Fibroblast of the aortic adventitia (primary cell): ENCODE results near the gene CEACAM21. TPM values are rescaled to one million over a fixed set of nuclear protein-coding genes. Genes with fewer than 3 reads are reported as not detected.

ENCODE experiments used
- DNase-seq: peaks from one replicate; pipeline ENCODE4 v3.0.0-alpha.2; 2010; ENCODE audit warnings: low read depth
- H3K4me3 ChIP-seq: 2 replicates; pipeline ENCODE4 v1.5.1; 2011; ENCODE audit warnings: low read depth, mild to moderate bottlenecking, control low read depth, low read length, moderate library complexity
- total RNA-seq: library from RNA; depleted of rRNA; stranded (reverse); fragments of >200 nt; gene quantifications from 2 replicates; pipeline ENCODE4 v1.2.3, GENCODE V29; 2012; ENCODE audit warnings: low replicate concordance
- TF ChIP-seq, protein P1 (sequence below): IDR thresholded peaks from 2 replicates; pipeline ENCODE4 v1.5.1; 2011; ENCODE audit warnings: mild to moderate bottlenecking, low read length, control low read depth, inconsistent platforms; ENCODE audit not compliant: insufficient read depth

CEACAM21 gene
- total RNA-seq, 1 donor = not detected

DNA sequence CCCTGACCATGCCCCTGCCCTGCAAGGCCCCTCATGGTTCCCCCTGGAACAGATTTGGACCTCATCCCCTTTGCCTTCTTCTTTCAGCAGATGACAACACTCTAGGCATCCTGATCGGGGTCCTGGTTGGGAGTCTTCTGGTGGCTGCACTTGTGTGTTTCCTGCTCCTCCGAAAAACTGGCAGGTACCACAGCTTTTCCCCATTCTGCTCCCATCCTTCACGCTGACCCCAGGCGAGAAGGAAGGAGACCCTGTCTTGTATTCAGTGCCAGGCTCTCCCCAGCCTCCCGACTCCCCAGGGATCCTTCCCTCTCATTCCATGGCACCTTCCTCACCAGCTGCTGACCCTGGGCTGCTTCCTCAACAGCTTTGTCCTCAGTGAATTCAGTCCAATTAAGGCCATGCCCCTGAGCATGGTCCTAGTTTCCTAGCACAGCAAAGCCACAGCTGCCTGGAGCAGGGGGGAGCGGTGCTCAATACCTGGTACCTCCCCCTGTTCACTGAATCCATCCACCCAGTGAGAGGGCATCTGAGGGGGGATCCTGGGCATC, 8.4 kb downstream of the CEACAM21 start:
- TF ChIP-seq, protein P1, sequence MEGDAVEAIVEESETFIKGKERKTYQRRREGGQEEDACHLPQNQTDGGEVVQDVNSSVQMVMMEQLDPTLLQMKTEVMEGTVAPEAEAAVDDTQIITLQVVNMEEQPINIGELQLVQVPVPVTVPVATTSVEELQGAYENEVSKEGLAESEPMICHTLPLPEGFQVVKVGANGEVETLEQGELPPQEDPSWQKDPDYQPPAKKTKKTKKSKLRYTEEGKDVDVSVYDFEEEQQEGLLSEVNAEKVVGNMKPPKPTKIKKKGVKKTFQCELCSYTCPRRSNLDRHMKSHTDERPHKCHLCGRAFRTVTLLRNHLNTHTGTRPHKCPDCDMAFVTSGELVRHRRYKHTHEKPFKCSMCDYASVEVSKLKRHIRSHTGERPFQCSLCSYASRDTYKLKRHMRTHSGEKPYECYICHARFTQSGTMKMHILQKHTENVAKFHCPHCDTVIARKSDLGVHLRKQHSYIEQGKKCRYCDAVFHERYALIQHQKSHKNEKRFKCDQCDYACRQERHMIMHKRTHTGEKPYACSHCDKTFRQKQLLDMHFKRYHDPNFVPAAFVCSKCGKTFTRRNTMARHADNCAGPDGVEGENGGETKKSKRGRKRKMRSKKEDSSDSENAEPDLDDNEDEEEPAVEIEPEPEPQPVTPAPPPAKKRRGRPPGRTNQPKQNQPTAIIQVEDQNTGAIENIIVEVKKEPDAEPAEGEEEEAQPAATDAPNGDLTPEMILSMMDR = no peak
- DNase-seq = no peak
- H3K4me3 ChIP-seq = no peak overlapping the region

DNA sequence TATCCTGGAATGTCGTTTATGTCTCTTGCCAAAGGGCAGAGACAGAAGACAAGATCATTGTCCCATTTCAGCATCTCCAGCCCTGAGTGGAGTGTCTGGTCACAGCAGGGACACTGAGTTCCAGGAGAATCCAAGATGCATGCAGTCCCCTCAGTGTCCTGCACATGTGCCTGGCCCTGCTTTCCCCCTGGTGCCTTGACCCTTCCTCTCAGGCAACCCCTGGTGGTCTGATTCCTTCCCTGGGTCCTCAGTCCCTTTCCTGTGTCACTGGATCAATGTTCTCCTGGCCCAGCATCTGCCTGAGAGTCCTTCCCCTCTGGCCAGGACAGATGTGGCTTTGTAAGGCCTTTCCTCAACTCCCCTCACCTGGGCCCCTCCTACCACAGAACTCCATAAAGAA, 9.0 kb downstream of the CEACAM21 start:
- TF ChIP-seq, protein P1 = no peak
- no peak for DNase-seq
- no peak overlapping the region for H3K4me3 ChIP-seq

DNA sequence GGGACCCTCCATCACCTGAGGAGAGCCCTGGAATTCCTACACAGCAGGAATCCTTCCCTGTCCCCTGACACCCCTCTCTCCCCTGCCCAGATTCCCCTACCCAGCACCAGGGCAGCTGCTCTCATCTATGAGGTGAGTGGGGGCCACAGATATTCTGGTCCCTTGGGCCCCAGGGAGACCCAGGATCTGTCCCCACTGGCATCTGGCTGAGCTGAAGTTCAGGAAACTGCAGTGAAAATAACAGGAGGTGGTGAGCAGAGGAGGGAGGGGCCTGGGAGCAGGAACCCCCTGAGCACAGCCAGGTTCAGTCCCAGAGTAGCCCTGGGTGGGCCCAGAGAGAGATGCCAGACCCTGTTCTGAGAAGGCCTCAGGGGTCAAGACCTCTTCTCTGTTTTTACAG, 10.1 kb downstream of the CEACAM21 start:
- DNase-seq = no peak
- no peak overlapping the region for H3K4me3 ChIP-seq
- TF ChIP-seq, protein P1 = no peak

DNA sequence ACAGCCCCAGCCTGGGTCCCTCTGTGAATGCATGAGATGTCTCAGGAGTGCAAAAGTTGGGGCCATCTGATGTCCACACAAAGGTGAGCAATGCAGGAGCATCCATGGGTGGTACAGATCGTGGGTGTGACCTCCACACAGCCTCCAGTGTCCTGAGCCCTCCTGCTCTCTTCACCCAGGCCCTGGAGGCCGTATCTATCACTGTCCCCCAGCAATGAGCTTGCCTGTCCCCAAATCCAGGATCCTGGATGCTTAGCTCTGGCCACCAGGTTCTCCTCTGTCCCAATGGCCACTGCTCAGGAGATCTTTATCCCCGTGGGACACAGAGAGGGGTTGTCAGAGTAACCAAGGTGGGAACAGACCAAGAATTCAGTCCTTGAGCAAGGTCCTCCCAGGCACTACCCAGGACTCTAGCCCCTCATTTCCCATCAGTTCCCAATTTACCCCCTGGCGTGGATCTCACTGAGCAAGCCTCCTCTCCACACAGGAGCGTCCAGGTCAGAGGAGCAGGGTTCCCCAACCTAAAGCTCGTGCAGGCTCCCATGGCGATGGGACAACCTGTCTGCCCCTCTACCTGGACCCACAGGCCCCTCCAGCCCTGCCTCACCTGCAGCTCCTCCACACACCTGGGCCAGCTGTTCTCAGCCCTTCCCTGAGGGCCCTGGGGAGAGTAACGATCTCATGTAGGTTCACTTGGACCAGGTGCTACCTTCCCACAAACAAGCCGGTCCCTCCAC, 11.3 kb downstream of the CEACAM21 start:
- TF ChIP-seq, protein P1 = no peak

DNA sequence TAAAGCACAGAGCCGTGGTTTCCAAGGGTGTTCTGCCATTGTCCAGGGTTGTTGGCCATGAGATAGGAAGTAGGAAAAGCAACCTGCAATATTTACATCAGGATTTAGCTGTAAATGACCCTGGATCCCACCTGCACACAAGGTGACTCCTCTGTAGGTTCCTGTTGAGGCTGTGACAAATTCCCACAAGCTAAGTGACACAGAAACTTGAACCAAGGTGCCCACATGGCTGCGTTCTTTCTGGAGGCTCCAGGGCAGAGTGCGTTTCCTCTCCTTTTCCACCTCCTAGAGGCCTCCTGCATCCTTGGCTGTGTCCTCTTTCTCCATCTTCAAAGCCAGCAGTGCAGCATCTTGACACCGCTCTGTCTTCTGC, 11.9 kb downstream of the CEACAM21 start:
- no peak for DNase-seq
- H3K4me3 ChIP-seq = no peak overlapping the region
- TF ChIP-seq, protein P1 = no peak

More for the DNA sequence above, 11.3 kb downstream of the CEACAM21 start:
- no peak overlapping the region for H3K4me3 ChIP-seq
- no peak for DNase-seq

DNA sequence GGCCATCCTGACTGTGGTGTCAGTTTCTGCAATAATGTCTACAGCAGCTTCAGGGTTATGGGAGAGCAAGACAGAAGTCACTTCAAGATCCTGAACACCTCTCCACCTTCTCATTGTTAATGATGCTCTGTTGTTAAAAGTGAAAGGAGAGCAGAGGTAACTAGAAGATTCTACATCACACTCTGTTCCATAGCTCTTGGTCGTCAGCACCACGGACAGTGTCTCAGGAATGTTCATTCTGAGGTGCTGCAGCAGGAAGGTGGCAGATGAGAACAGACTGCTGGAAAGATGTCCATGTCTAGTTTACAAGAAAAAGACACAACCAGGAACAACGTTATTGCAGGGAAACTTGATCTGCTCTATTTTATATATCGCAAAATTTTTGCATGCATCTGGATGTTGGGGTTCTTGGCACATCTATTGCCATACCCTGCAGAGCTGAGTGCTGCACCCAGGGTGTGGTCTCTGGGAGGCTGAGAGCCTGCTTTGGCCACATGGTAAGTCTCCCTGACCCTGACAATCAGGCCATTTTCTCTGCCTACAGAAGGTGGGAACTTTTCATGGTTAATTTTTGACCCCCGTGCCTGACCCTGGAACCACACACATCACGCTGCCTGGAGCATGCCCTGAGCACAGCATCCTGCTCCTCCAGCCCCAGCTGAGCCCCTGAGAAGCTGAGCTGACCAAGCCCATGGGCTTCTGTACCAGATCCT, 12.7 kb downstream of the CEACAM21 start:
- DNase-seq = peak; percentile 32
- TF ChIP-seq, protein P1 = no peak
- no peak overlapping the region for H3K4me3 ChIP-seq
